GM19372 (cell line): ENCODE measurements around the gene APOL5.
"Not testable (repeated sequence)": the region's sequence is repeated elsewhere in the genome, so short reads cannot be mapped to it uniquely, and the experiment has no call there.

Source experiments
- ATAC-seq: cut with Tn5 transposase; IDR thresholded peaks from one replicate; pipeline ENCODE4 v1.9.1; 2021; ENCODE audit warnings: mild to moderate bottlenecking, low read depth, moderate library complexity; ENCODE audit not compliant: unreplicated experiment

The APOL5 gene

DNA sequence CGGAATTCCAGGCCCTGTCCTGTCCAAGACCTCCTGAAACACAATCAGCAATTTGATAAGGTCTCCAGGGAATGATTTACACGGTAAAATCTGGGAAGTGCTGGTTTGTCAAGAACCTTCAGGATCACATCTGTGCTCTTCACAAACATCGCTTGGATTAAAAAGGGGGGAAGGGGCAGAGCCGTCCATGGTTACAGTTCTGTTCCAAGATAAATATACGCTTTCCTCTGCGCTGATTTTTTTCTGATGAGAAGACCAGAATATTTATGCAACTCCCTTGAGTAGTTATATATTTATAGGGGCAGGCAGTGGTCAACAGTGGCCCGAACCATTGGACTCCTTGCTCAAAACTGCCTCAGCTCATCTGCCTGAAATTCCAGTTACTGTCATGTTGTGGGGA, 9.2 kb upstream of the APOL5 start:
- no peak for ATAC-seq

DNA sequence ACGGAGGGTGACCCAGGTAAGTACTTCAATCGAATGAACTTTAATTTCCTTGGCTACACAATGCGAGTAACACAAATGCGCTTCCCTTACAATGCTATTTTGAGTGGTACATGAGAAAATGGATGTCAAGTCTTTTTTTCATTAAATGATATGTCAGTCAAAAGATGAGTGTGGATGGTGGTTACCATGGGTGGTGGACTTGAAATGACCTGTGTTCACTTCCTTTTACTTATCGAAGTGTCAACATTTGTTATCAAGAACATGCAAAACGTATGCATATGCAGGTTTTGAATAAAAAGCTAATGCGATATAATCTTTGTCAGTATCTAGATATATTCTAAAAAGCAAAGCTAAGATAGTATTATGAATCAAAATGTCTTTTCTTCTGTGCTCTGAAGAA, 8.8 kb upstream of the APOL5 start:
- no peak for ATAC-seq

- no peak for ATAC-seq
Measured at GRCh38 chr22:35711336-35711735, 6.3 kb upstream of the APOL5 start.

GRCh38 chr22:35712672-35713071, 5.0 kb upstream of the APOL5 start:
- ATAC-seq: no peak

DNA sequence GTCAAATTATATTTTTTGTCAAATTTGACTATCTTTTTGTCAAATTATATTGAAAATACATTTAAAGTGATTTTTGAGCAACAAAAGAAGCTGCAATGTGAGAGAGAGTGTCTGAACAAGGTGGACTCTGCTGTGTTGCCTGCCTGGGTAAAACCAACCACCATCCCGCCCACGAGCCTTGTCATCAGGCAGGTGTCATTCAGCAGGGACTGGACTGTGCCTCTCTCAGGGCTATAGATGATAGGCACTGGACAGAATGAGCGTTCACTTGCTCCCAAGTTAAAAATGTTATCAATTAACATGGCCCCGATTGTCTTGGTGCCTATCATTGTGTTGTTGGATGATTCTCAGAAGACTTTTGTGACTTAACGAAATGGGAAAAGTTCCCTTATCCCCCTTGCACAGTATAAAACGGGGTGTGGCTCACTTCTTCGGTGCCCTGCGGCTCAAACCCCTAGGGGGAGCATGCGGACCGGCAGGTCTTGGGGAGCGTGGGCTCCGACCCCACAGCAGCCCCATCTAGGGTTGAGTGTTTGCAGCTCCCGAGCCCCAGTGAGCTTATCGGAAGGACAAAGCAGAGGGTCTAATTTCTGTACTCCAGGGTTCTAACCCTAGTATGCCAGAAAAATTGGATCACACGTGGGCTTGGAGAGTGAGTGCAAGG, 1.7 kb downstream of the APOL5 start:
- ATAC-seq: no peak

DNA sequence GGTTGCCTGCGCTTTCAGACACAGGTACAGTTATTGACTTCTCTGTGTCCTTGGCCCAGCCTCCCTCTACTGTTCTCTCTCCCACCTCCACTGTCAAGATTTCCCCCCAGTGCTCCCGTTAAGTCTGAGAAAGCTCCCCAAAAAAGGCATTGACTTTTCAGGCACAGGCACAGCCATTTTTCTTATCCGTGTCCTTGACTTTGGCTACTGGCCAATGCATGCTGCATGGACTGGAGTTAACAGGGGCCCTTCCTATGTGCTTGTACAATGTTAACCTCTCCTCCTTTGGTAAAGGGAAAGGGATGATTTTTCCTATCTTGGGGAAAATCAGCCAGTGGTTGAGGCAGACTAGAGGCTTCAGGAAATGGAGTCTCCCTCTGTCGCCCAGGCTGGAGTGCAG, 4.3 kb downstream of the APOL5 start:
- ATAC-seq: no peak

- no peak for ATAC-seq
Measured at GRCh38 chr22:35725521-35725920, 7.8 kb downstream of the APOL5 start.

- ATAC-seq: no peak
Measured at GRCh38 chr22:35726398-35726797, 8.7 kb downstream of the APOL5 start.

DNA sequence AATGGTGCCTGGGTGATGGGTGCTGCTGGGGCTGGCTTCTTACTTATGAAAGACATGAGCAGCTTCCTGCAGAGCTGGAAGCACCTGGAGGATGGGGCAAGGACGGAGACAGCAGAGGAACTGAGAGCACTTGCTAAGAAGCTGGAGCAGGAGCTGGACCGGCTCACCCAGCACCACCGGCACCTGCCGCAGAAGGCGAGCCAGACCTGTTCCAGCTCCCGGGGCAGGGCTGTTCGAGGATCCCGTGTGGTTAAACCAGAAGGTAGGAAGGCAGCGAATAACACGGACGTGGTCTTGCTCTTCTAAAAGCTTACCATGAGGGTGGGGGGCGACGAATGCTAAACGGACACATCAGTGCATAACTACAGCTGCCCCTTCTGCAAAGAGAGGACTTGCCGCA, 9.3 kb downstream of the APOL5 start:
- no peak for ATAC-seq

DNA sequence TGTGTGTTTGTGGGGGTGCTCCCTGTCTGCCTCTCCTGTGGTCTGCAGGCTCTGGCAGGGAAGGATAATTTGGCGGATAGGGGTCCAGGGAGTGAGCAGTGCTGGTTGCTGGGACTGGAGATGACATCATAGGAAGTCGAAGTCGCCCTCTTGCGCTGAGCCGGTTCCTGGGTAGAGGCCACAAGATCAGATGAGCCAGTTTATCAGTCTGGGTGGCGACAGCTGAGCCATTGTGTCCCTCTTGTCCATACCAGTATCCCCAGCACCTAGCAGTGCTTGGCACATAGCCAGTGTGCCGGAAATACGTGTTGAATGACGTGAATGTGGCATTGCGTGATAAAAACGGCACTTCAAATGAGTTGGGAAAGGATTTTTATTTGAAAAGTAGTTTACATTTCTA, 9.8 kb downstream of the APOL5 start:
- ATAC-seq: no peak

DNA sequence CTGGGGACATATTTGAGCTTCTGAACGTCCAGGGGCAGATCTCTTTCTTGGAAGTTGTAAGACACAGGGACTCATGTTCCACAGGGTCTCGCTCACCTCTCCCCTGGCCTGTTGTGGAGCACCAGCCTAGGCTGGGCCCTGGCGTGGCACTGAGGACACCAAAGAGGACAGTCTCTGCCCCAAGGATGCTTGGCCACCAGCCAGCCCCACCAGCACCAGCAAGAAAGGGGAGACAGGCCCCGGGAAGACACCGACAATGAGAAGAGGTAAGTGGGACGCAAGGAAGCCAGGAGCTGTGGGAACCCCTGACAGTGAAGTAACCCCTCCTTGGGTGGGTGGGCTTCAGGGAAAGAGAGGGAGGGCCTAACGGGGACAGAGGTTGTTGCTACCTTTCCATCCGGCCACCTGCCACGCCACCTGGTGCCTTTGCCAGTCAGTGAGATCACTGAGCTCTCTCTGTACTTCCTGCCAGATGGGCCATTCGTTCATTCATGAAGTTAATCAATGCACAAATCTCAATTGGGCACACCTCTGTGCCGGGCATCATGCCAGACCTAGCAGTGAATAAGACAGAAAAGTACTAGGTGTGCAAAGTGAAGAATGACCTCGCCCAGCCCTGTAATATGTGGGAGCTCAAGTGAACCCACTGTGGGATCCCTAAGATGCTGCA, 11.1 kb downstream of the APOL5 start:
- no peak for ATAC-seq

GRCh38 chr22:35729309-35729698, 11.6 kb downstream of the APOL5 start:
- no peak for ATAC-seq

GRCh38 chr22:35731321-35731720, 13.6 kb downstream of the APOL5 start:
- ATAC-seq: no peak

DNA sequence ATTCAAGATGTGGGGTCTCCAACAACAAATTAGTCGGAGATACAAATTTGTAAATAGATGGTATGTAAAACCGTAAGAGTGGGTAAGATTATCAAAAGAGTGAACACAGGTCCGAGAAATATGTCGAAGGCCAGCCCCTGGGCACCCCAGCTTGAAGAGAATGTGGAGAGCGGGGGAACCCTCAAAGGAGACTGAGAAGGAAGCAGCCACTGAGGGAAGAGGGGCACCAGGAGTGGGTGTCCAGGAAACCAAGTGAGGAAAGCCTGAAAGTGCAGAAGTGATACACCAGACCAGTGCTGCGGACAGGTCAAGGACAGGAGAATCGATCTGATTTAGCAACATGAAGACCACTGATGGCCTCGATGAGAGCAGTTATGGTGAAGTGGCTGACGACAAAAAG, 14.4 kb downstream of the APOL5 start:
- ATAC-seq: no peak

- no peak for ATAC-seq
Measured at GRCh38 chr22:35733036-35733435, 15.4 kb downstream of the APOL5 start.

- no peak for ATAC-seq
Measured at GRCh38 chr22:35733791-35734516, 16.3 kb downstream of the APOL5 start.

- no peak for ATAC-seq
Measured at GRCh38 chr22:35734517-35734827, 16.8 kb downstream of the APOL5 start.

DNA sequence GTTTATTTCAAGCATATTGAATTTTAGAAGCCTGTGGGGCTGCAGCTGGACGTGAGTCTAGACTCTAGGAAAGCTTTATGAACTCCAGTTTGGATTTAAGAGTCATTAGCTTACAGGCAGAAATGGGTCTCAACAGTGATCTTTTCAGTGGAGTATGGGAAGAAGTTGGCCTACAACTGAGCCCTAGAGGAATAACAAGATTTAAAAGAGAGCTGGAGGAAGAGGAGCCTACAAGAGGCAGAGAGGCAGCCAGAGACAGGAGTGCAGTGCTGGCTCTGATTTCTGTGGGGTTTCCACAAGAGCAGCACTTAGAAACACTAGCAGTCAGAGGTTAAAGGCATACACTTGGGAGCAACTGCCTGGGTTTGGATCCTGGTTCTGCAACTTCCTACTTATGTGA, 17.9 kb downstream of the APOL5 start:
- ATAC-seq: no peak

GRCh38 chr22:35736166-35736565, 18.5 kb downstream of the APOL5 start:
- ATAC-seq: no peak

DNA sequence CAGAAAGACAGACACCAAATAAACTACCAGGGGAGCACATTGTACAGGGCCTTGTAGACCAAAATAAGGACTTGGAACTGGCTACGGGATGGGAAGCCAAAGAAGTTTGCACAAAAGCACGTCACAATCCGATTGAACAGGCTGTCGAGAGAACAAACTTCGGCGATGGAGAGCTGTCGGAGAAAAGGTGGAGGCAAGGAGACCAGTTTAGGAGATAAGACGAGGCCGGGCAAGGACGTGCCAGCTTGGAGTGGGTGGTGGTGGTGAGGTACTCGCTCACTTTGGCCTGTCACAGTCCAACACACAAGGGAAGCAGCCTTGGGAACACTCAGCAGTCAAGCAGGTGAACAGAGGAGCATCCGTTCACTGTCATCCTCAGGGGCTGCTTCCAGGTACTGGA, 19.0 kb downstream of the APOL5 start:
- ATAC-seq: no peak

DNA sequence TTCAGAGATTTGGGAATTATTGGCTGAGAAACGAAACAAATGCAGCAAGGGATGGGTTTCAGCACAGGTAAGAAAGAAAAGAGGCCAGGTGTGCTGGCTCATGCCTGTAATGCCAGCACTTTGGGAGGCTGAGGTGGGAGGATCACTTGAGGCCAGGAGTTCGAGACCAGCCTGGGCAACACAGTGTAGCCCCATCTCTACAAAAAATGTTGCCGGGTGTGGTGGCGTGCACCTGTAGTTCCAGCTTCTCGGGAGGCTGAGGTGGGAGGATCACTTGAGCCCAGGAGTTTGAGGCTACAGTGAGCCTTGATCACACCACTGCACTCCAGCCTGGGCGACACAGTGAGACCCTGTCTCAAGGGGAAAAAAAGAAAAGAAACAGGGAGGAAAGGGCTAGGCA, 20.2 kb downstream of the APOL5 start:
- ATAC-seq: not testable (repeated sequence)
